HEK293T (cell line): Measurements from ENCODE around the gene KRT15.

ENCODE experiments used
- ARNT ChIP-seq: fragments of 450-650 bp; IDR thresholded peaks from 2 replicates; pipeline ENCODE4 v1.6.1; 2017; ENCODE audit warnings: mild to moderate bottlenecking
- BHLHE40 ChIP-seq: fragments of 450-650 bp; IDR thresholded peaks from 2 replicates; pipeline ENCODE4 v1.6.1; 2016; ENCODE audit warnings: mild to moderate bottlenecking, moderate library complexity, borderline replicate concordance
- ELF4 ChIP-seq: fragments of 450-650 bp; IDR thresholded peaks from 2 replicates; pipeline ENCODE4 v1.6.1; 2017; ENCODE audit warnings: antibody characterized with exemption
- FOXA1 ChIP-seq: fragments of 450-650 bp; IDR thresholded peaks from 2 replicates; pipeline ENCODE4 v1.6.1; 2016; ENCODE audit warnings: mild to moderate bottlenecking
- FOXK2 ChIP-seq: fragments of 450-650 bp; IDR thresholded peaks from 2 replicates; pipeline ENCODE4 v1.6.1; 2016; ENCODE audit warnings: mild to moderate bottlenecking
- FOXM1 ChIP-seq: fragments of 450-650 bp; IDR thresholded peaks from 2 replicates; pipeline ENCODE4 v1.6.1; 2017; ENCODE audit warnings: mild to moderate bottlenecking, borderline replicate concordance
- HDGF ChIP-seq: fragments of 450-650 bp; IDR thresholded peaks from 2 replicates; pipeline ENCODE4 v1.6.1; 2017; ENCODE audit warnings: antibody characterized with exemption, borderline replicate concordance
- NFRKB ChIP-seq: fragments of 450-650 bp; IDR thresholded peaks from 2 replicates; pipeline ENCODE4 v1.6.1; 2016; ENCODE audit warnings: mild to moderate bottlenecking, moderate library complexity
- PKNOX1 ChIP-seq: fragments of 450-650 bp; IDR thresholded peaks from 2 replicates; pipeline ENCODE4 v1.6.1; 2016
- SP1 ChIP-seq: fragments of 450-650 bp; IDR thresholded peaks from 2 replicates; pipeline ENCODE4 v1.6.1; 2017
- SUZ12 ChIP-seq: fragments of 450-650 bp; IDR thresholded peaks from 2 replicates; pipeline ENCODE4 v1.6.1; 2016; ENCODE audit warnings: mild to moderate bottlenecking
- TARDBP ChIP-seq: fragments of 450-650 bp; IDR thresholded peaks from 2 replicates; pipeline ENCODE4 v1.6.1; 2016
- ZNF384 ChIP-seq: fragments of 450-650 bp; IDR thresholded peaks from 2 replicates; pipeline ENCODE4 v1.6.1; 2016

GRCh38 chr17:41520821-41521521 lies 2.3 kb upstream of the KRT15 start:
- TF ChIP-seq FOXK2 (no peak), ARNT (no peak), TARDBP (no peak), BHLHE40 (no peak), NFRKB (no peak), ELF4 (no peak), HDGF (no peak), PKNOX1 (no peak), SP1 (no peak), FOXA1 (no peak), FOXM1 (no peak), SUZ12 (no peak), ZNF384 (no peak)
